Aorta (tissue), 5 donors: Measurements from ENCODE around the gene ADI1. TPM values are rescaled to one million over a fixed set of nuclear protein-coding genes. Genes with fewer than 3 reads are reported as not detected.
"Not testable (repeated sequence)": the region's sequence is repeated elsewhere in the genome, so short reads cannot be mapped to it uniquely, and the experiment has no call there.

ENCODE experiments used
- ATAC-seq: fragments of 200-7000 bp; cut with Tn5 transposase; one replicate; pipeline ENCODE4 v1.9.1; 2022; ENCODE audit warnings: moderate library complexity; ENCODE audit not compliant: low FRiP score
- DNase-seq, 2 donors: peaks; one replicate each; pipeline ENCODE4 v3.0.0-alpha.2; 2020
- H3K27ac ChIP-seq, 2 donors: one replicate each; pipeline ENCODE4 v1.5.1; 2013; ENCODE audit warnings: low read length in 2 of 2, mild to moderate bottlenecking in 2 of 2, moderate library complexity in 2 of 2, control low read depth in 1 of 2, inconsistent platforms in 1 of 2, low read depth in 1 of 2
- H3K27me3 ChIP-seq, 2 donors: one replicate each; pipeline ENCODE4 v1.6.1; 2013; ENCODE audit warnings: control low read depth in 1 of 2, low read length in 1 of 2, mild to moderate bottlenecking in 1 of 2, moderate library complexity in 1 of 2; ENCODE audit not compliant: insufficient read depth in 2 of 2, control insufficient read depth in 1 of 2
- H3K36me3 ChIP-seq, 2 donors: one replicate each; pipeline ENCODE4 v1.6.1; 2013; ENCODE audit warnings: control low read depth in 1 of 2, low read length in 1 of 2, mild to moderate bottlenecking in 1 of 2; ENCODE audit not compliant: insufficient read depth in 2 of 2, control insufficient read depth in 1 of 2
- H3K4me1 ChIP-seq, 2 donors: one replicate each; pipeline ENCODE4 v1.6.1; 2013; ENCODE audit warnings: low read length in 2 of 2, control low read depth in 1 of 2, mild to moderate bottlenecking in 1 of 2, moderate library complexity in 1 of 2; ENCODE audit not compliant: insufficient read depth in 2 of 2, control insufficient read depth in 1 of 2
- H3K4me3 ChIP-seq, 2 donors: one replicate each; pipeline ENCODE4 v1.5.1; 2013; ENCODE audit warnings: low read length in 2 of 2, control low read depth in 1 of 2, mild to moderate bottlenecking in 1 of 2
- H3K9me3 ChIP-seq: one replicate; pipeline ENCODE4 v1.6.1; 2013; ENCODE audit warnings: mild to moderate bottlenecking, low read length; ENCODE audit not compliant: control insufficient read depth
- WGBS, 2 donors: extraction: QIAGEN DNeasy Blood & Tissue Kit; methylation state at CpG; one replicate each; pipeline ENCODE4 v1.1.7; 2013; 5-methylcytosine and 5-hydroxymethylcytosine counted together
- intact Hi-C, 2 donors: fragments of 100-400 bp; cut with DNase I; formaldehyde crosslinking; loops; one replicate each; pipeline versions ENCODE4 v1.14.2 to v1.15.0; 2022
- polyA plus RNA-seq, 2 donors: library from polyadenylated mRNA; stranded (reverse); fragments of 200-250 nt; gene quantifications; one replicate each; pipeline ENCODE4 v1.2.3, GENCODE V29; 2013
- total RNA-seq, 2 donors: library from RNA; stranded (reverse); fragmentation: NEBNext Ultra II Directional; extraction: Animal tissue kit (Norgen Biotek cat#: 25700); gene quantifications; one replicate each; pipeline ENCODE4 v1.2.1, GENCODE V29; 2021
- donor health status: healthy with polysubstance abuse.
- donor health status: Bipolar disorder and iron deficiency.
- donor health status: DM: no; HTN: no; CAD: no.
- donor health status: DM: no; HTN: no; CAD: no.
- donor health status: DM: yes; HTN: yes; CAD: no.

ADI1 gene
- total and polyA plus RNA-seq, 4 donors = 63.7 to 206 (median 114) TPM

DNA sequence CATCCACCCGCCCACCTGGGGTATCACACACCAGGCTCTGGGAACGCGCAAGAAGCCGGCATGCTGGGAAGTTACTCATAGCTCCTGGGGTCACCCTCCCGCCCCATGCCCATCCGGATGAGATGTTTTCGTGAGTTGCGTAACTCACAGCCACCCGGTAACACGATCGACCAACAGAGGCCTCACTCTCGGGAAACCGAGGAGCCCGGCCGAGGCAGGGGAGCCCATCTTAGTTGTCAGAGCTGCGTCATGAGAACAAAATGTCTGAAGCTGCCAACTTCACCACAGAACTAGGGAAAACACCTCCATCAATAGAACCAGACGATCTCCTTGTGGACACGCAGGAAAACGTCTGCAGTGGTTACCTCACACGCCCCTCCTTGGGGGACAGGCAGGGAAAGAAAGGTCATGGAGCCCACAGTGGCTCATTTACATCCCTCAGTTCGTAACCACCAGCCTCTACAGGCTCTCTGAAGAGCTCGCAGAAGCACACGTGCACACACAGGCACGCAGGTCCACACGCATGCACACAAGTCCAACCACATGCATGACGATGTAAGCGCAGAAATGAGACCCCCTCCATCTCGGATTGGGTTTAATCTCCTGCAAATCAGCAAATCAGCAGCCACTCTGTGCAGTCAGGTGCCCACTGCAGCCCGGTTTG is 26.2 kb downstream of the ADI1 start:
- peaks cover 3 to 8% of the 10 kb centered on the region in 2 donors for H3K36me3 ChIP-seq
- H3K4me3 ChIP-seq = peak overlapping the region in 1 of 2 donors; percentile 10
- H3K27me3 ChIP-seq = no peaks in the 10 kb centered on the region
- H3K4me1 ChIP-seq = no peaks in the 10 kb centered on the region
- intact Hi-C loops = loop anchor here in 1 of 2 donors (5.0 kb wide), 1 partner anchor 44 kb away; no protein-coding TSS in a partner anchor
- WGBS, 2 donors = 12 to 15% methylated on average over 29 of the region's 29 CpGs
- peak; percentile 89 to 92 for DNase-seq
- peak; percentile 86 for ATAC-seq
- peak overlapping the region; percentile 28 to 91 for H3K27ac ChIP-seq
- H3K9me3 ChIP-seq = no peaks in the 10 kb centered on the region

DNA sequence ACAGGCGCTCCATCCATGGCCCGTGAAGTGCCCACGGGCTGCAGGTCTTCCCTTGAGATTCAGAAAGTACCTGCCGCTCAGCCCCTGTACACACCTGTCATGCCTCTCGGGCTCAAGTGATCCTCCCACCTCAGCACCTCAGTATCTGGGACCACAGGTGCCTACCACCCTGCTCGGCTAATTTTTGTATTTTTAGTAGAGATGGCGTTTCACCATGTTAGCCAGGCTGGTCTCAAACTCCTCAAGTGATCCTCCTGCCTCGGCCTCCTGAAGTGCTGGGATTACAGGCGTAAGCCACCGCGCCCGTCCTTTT is 26.9 kb downstream of the ADI1 start:
- not testable (repeated sequence) for DNase-seq, H3K4me3 ChIP-seq, H3K9me3 ChIP-seq, H3K4me1 ChIP-seq, H3K36me3 ChIP-seq, ATAC-seq, H3K27me3 ChIP-seq
- 48 to 56% methylated on average over 12 of the region's 12 CpGs for WGBS, 2 donors
- peak overlapping the region; percentile 4 to 91 for H3K27ac ChIP-seq
- intact Hi-C loops = loop anchor here in 1 of 2 donors (5.0 kb wide), 1 partner anchor 45 kb away; no protein-coding TSS in a partner anchor

DNA sequence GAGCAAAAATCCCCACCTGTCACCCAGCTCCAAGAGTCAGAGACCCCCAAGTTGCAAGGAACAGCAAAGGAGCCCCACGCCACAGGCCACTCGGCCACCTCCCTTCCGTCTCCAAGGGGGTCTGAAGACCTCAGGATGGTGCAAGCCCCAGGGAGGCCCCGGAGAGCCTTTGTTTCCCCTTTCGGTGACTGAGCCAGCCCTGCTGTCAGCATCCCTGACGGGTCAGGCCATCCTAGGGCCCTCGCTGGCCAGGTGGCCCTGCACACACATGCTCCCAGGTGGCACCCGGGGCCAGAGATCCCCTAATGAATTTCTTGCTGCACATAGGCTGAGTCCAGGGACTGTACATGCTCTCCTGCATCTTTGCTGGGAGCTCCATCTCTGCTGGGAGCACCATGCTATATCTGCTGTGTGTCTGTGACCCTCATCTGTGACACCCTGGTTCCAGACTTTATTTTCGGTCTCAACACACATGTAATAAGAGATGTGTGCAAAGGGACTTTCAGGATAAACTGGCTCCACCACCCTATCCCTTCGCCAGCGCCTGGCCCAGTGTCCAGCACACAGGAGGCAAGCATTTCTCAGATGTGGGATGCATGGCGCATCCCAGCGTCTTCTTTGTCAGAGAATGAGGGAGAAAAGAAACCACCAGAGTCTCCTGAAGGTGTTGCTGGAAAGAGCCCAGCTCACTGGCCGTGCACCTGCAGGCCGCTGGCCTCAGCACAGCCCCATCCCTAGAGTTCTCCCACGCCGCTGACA is 27.4 kb downstream of the ADI1 start:
- ATAC-seq = no peak
- intact Hi-C loops = loop anchor here in 1 of 2 donors (5.0 kb wide), 1 partner anchor 45 kb away; no protein-coding TSS in a partner anchor
- peaks cover 0 to 4% of the 10 kb centered on the region in 2 donors for H3K4me1 ChIP-seq
- peak overlapping the region; percentile 4 to 91 for H3K27ac ChIP-seq
- H3K4me3 ChIP-seq = no peak overlapping the region
- H3K36me3 ChIP-seq = peaks cover 2 to 5% of the 10 kb centered on the region in 2 donors
- 95 to 98% methylated on average over 17 of the region's 17 CpGs for WGBS, 2 donors
- H3K9me3 ChIP-seq = no peaks in the 10 kb centered on the region
- DNase-seq = peak in 1 of 2 donors; percentile 70
- H3K27me3 ChIP-seq = no peaks in the 10 kb centered on the region

DNA sequence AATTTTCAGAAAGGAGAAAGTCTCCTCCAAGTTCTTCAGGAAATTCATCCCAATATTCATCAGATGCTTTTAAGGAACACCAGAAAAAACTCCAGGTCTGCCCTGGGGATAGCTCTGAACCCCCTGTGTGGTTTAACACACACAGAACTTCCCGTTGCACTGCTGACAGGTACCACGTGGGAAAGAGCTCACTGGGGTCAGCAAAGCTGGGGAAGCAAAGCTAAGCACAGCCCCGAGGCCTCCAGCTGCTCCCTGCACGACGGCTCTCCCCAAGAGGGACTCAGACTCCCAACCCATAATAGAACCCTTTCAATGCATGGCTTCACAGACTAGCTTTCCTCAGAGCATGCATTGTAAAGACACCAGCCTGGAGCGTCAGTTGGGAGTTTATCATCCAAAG is 28.0 kb downstream of the ADI1 start:
- ATAC-seq (no peak), DNase-seq (peak in 1 of 2 donors; percentile 50)
- Histone ChIP-seq H3K27ac (peak overlapping the region in 1 of 2 donors; percentile 9), H3K27me3 (no peaks in the 10 kb centered on the region), H3K36me3 (peaks cover 2% of the 10 kb centered on the region in 2 donors), H3K9me3 (no peaks in the 10 kb centered on the region), H3K4me1 (peaks cover 0 to 4% of the 10 kb centered on the region in 2 donors), H3K4me3 (no peak overlapping the region)
- intact Hi-C loops = loop anchor here in 1 of 2 donors (5.0 kb wide), 1 partner anchor 46 kb away; no protein-coding TSS in a partner anchor
- WGBS, 2 donors = 66% methylated on average over 6 of the region's 6 CpGs

DNA sequence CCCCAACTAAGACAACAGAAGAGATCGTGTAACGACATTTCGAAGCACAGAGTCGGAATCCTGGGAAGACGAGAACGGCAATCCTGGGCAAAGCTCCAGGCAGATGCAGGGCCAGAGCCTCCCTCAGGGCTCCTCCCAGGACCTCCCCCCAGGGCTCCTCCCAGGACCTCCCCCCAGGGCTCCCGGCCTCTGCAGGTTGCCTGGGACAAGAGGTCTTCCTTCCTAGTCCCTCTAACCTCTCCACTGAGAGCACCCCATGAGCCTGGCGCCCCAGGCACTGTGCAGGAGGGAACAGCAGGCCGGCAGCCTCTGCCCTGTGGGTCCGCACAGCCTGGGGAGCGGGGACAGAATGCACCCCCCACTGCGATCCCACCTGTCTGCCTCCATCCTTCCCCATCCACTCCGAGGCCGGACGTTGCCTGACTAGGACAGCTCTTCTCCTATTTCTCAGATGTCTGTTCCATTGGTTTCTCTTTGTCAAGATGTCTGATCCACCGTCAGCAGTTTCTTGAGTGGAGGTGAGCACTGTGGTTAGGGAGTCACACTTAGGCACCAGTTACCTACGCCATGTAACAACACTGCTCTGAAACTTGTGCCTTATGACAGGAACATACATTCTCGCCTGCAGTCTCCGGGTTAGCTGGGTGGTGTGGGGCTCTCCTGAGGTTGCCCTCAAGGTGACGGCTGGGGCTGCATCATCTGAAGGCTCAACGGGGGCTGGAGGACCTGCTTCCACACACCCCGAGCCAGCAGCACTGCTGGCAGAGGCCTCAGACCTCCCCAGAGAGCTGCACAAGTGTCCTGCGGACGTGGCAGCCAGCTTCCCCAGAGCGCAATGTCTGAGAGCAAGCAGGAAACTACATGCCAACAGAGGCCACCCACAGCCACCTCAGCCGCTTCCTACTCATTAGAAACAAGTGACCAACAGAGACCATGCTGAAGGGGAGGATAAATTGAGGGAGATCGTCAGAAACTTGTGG is 28.9 kb downstream of the ADI1 start:
- H3K27ac ChIP-seq = peak overlapping the region in 1 of 2 donors; percentile 7
- no peaks in the 10 kb centered on the region for H3K27me3 ChIP-seq
- no peak overlapping the region for H3K4me3 ChIP-seq
- peaks cover 0 to 4% of the 10 kb centered on the region in 2 donors for H3K4me1 ChIP-seq
- no peaks in the 10 kb centered on the region for H3K9me3 ChIP-seq
- intact Hi-C loops = loop anchor here in 1 of 2 donors (5.0 kb wide), 1 partner anchor 47 kb away; no protein-coding TSS in a partner anchor
- peaks cover 0 to 2% of the 10 kb centered on the region in 2 donors for H3K36me3 ChIP-seq
- WGBS, 2 donors = 83 to 89% methylated on average over 27 of the region's 27 CpGs
- ATAC-seq (no peak), DNase-seq (peak in 1 of 2 donors; percentile 54)

DNA sequence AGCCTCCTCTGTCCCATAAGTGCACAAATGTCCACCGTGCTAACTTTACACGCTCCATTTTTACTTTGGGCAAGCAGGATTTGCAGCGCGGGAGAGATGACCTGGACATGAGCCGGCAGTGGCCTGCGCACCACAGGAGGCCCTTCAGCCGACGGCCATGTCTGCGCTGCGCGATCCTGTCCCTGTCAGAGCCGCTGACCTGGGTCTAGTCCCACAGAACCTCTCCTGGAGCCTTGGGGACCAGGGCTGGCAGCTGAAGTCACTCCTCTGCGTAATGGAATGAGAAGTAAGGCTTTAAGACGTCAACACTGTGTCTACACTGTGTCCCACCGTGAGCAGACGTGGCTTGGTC is 29.6 kb downstream of the ADI1 start:
- ATAC-seq (no peak), DNase-seq (no peak)
- intact Hi-C loops = loop anchor here in 1 of 2 donors (5.0 kb wide), 1 partner anchor 48 kb away; no protein-coding TSS in a partner anchor

DNA sequence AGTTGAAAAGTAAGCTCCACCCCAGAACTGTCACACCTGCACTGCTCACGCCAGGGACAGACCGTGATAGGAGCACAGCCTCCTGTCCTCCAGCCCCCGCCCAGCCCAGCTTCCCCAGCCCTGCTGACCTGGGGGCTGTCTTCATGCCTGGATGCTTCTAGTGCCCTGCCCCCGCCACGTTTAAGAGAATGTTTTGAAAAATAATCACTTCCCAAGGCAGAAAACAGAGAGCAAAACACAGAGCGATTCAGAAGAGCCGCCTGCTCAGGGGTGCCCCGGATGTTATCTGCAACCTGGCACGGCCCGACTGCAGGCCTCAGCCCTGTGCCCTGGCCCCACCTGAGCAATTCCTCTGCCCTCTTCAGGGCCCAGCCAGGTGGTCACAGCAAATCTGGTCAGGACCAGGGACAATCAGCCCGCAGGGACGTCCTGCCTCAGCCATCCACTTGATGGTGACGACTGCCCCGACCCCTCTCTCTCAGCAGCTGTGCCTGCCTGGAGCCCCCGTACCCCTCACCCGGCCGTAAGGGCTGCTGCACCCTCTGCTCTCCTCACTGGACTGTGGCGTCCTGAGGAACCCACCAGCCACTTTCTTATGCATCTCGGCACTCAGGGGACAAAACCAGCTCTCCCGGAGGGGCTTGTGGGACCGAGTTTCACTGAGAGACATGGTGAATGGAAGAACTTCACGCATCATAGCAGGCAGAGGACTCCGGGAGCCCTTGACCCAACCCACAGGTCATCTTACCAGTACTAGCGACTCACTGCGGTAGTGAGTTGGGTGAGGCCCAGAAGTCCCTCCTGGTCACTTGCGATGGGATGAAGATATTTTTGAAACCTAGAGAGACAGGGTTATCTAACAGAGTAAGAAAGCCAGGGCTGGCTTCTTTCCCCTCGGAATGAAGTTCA is 30.2 kb downstream of the ADI1 start:
- H3K36me3 ChIP-seq = no peaks in the 10 kb centered on the region

More for the DNA sequence above, 29.6 kb downstream of the ADI1 start:
- H3K27me3 ChIP-seq = no peaks in the 10 kb centered on the region
- no peak overlapping the region for H3K4me3 ChIP-seq
- WGBS, 2 donors = 92 to 94% methylated on average over 16 of the region's 16 CpGs
- H3K4me1 ChIP-seq = peaks cover 0 to 4% of the 10 kb centered on the region in 2 donors
- H3K36me3 ChIP-seq = no peaks in the 10 kb centered on the region
- no peaks in the 10 kb centered on the region for H3K9me3 ChIP-seq
- H3K27ac ChIP-seq = peak overlapping the region in 1 of 2 donors; percentile 7

More for the DNA sequence above, 30.2 kb downstream of the ADI1 start:
- WGBS, 2 donors = 67 to 73% methylated on average over 27 of the region's 27 CpGs
- peak in 1 of 2 donors; percentile 42 for DNase-seq
- Histone ChIP-seq H3K27me3 (no peaks in the 10 kb centered on the region), H3K27ac (peak overlapping the region in 1 of 2 donors; percentile 24), H3K9me3 (no peaks in the 10 kb centered on the region), H3K4me1 (peaks cover 0 to 4% of the 10 kb centered on the region in 2 donors), H3K4me3 (no peak overlapping the region)
- ATAC-seq = no peak
- intact Hi-C loops = no loop called here
